T-helper 2 cell treated with Interferon-gamma antibody and Interleukin-4, amounts not matched to agents 5 μg/mL and 100 μg/mL, for 36 hours (primary cell): ENCODE measurements around the gene DGKD.

Experiments used
- DNase-seq: peaks from one replicate; pipeline ENCODE4 v3.0.0; 2021; ENCODE audit warnings: low spot score
- H3K27ac Mint-ChIP-seq: one replicate; pipeline ENCODE4 v1.8.0; 2021; ENCODE audit warnings: mild to moderate bottlenecking, mixed read lengths
- H3K27me3 Mint-ChIP-seq: one replicate; pipeline ENCODE4 v1.8.0; 2021; ENCODE audit warnings: low read depth, mixed read lengths
- H3K36me3 Mint-ChIP-seq: one replicate; pipeline ENCODE4 v1.8.0; 2021; ENCODE audit warnings: low read depth, mixed read lengths
- H3K4me1 Mint-ChIP-seq: one replicate; pipeline ENCODE4 v1.8.0; 2021; ENCODE audit warnings: low read depth, mixed read lengths
- H3K4me3 Mint-ChIP-seq: one replicate; pipeline ENCODE4 v1.8.0; 2022; ENCODE audit warnings: mild to moderate bottlenecking, moderate library complexity, mixed read lengths
- H3K9me3 Mint-ChIP-seq: one replicate; pipeline ENCODE4 v1.8.0; 2021; ENCODE audit warnings: mixed read lengths

DGKD gene

DNA sequence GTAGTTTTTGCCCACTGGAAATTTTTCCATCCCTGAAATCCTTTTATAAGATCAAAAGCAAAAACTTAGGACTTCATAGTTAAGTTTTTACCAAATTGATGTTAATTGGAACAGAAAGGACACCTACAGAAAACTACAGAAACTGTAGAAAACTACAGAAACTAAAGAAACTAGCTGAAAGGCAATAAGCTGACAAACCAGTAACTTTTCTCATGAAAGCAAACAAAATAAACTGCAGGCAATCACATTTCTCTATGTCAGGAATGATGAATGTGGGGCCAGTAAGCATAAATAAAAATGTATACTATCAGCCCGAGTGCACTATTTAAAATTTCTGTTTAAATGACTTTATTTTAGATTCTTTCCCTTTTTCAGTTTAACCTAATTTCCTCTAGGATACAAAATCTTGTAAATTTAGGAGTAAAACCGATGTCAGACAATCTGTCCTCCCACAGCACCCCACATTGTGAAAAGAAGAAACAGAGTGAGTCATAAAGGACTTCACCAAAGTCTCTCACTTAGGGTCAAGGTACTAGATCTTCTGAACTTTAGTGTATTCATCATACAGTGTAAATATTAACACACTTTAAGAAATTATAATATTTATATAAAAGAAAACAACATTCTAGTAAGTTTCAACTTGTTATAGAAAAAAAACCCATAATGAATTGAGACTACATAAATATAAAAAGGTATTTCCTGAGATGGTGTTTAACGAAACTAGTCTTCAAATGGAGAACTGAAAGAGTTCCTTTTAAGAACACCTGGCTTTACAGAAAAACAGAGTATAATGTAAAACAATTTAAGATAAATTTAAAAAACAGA is 165.7 kb downstream of the DGKD start:
- Mint-ChIP-seq H3K4me1 (no peaks in the 10 kb centered on the region), H3K36me3 (peaks cover 2% of the 10 kb centered on the region), H3K9me3 (no peaks in the 10 kb centered on the region), H3K4me3 (no peak overlapping the region), H3K27ac (no peak overlapping the region), H3K27me3 (no peaks in the 10 kb centered on the region)
- DNase-seq, result no peak
